Measurements from ENCODE around the gene SLC29A2. TPM values are rescaled to one million over a fixed set of nuclear protein-coding genes. Genes with fewer than 3 reads are reported as not detected.
A peak's percentile ranks its signal among the peaks of the same experiment; 100 is the strongest.

The SLC29A2 gene
- total RNA-seq, 1 donor from 2014 or later, result 4.2 TPM

- no peak overlapping the region for H3K27ac ChIP-seq (ENCODE audit: low read depth, low read length)
- no peaks in the 10 kb centered on the region for H3K9me3 ChIP-seq (ENCODE audit: control insufficient read depth in 3 of 3, low read length in 3 of 3)
- H3K36me3 ChIP-seq (ENCODE audit: control insufficient read depth in 3 of 3, insufficient read depth in 3 of 3, low read length in 3 of 3), result no peaks in the 10 kb centered on the region
- H3K4me3 ChIP-seq (ENCODE audit: low read length in 3 of 3), result no peak overlapping the region
- peak overlapping the region in 1 of 3 donors; percentile 21 for H3K9ac ChIP-seq (ENCODE audit: low read depth in 1 of 3, low read length in 3 of 3)
- H3K27me3 ChIP-seq (ENCODE audit: control insufficient read depth in 3 of 3, insufficient read depth in 3 of 3, low read length in 3 of 3), result no peaks in the 10 kb centered on the region
- peaks cover 29 to 32% (median 30%) of the 10 kb centered on the region in 3 donors for H3K4me1 ChIP-seq (ENCODE audit: control insufficient read depth in 3 of 3, insufficient read depth in 3 of 3, low read length in 3 of 3)
Observed at GRCh38 chr11:66349084-66349386, 22.5 kb downstream of the SLC29A2 start.

GRCh38 chr11:66347425-66348276, 23.9 kb downstream of the SLC29A2 start, which contains the start of gene B4GAT1:
TSS of gene B4GAT1 (minus strand) at chr11:66347629. CDS start at chr11:66347545, 84 bp downstream.
- H3K4me3 ChIP-seq (ENCODE audit: low read length in 3 of 3), result peak within 1 kb of the TSS; percentile 88 to 99 (median 95)
- no peaks in the 10 kb centered on the region for H3K27me3 ChIP-seq (ENCODE audit: control insufficient read depth in 3 of 3, insufficient read depth in 3 of 3, low read length in 3 of 3)
- no peaks in the 10 kb centered on the region for H3K9me3 ChIP-seq (ENCODE audit: control insufficient read depth in 3 of 3, low read length in 3 of 3)
- H3K36me3 ChIP-seq (ENCODE audit: control insufficient read depth in 3 of 3, insufficient read depth in 3 of 3, low read length in 3 of 3), result peaks cover 0 to 5% (median 0%) of the 10 kb centered on the region in 3 donors
- peak within 1 kb of the TSS; percentile 94 to 97 (median 95) for H3K9ac ChIP-seq (ENCODE audit: low read depth in 1 of 3, low read length in 3 of 3)
- H3K4me1 ChIP-seq (ENCODE audit: control insufficient read depth in 3 of 3, insufficient read depth in 3 of 3, low read length in 3 of 3), result peaks cover 38 to 44% (median 38%) of the 10 kb centered on the region in 3 donors
- H3K27ac ChIP-seq (ENCODE audit: low read depth, low read length), result peak within 1 kb of the TSS; percentile 77

- H3K27ac ChIP-seq (ENCODE audit: low read depth, low read length), result peak overlapping the region; percentile 77
- H3K36me3 ChIP-seq (ENCODE audit: control insufficient read depth in 3 of 3, insufficient read depth in 3 of 3, low read length in 3 of 3), result peaks cover 4 to 9% (median 7%) of the 10 kb centered on the region in 3 donors
- peaks cover 38 to 44% (median 38%) of the 10 kb centered on the region in 3 donors for H3K4me1 ChIP-seq (ENCODE audit: control insufficient read depth in 3 of 3, insufficient read depth in 3 of 3, low read length in 3 of 3)
- peak overlapping the region; percentile 95 to 99 (median 99) for H3K4me3 ChIP-seq (ENCODE audit: low read length in 3 of 3)
- H3K27me3 ChIP-seq (ENCODE audit: control insufficient read depth in 3 of 3, insufficient read depth in 3 of 3, low read length in 3 of 3), result no peaks in the 10 kb centered on the region
- no peaks in the 10 kb centered on the region for H3K9me3 ChIP-seq (ENCODE audit: control insufficient read depth in 3 of 3, low read length in 3 of 3)
- H3K9ac ChIP-seq (ENCODE audit: low read depth in 1 of 3, low read length in 3 of 3), result peak overlapping the region; percentile 94 to 97 (median 95)
Observed at GRCh38 chr11:66346476-66347424, 24.8 kb downstream of the SLC29A2 start.

- peak overlapping the region; percentile 55 for H3K27ac ChIP-seq (ENCODE audit: low read depth, low read length)
- H3K9me3 ChIP-seq (ENCODE audit: control insufficient read depth in 3 of 3, low read length in 3 of 3), result no peaks in the 10 kb centered on the region
- no peaks in the 10 kb centered on the region for H3K27me3 ChIP-seq (ENCODE audit: control insufficient read depth in 3 of 3, insufficient read depth in 3 of 3, low read length in 3 of 3)
- H3K36me3 ChIP-seq (ENCODE audit: control insufficient read depth in 3 of 3, insufficient read depth in 3 of 3, low read length in 3 of 3), result peaks cover 19 to 24% (median 22%) of the 10 kb centered on the region in 3 donors
- H3K4me1 ChIP-seq (ENCODE audit: control insufficient read depth in 3 of 3, insufficient read depth in 3 of 3, low read length in 3 of 3), result peaks cover 38 to 44% (median 38%) of the 10 kb centered on the region in 3 donors
- H3K9ac ChIP-seq (ENCODE audit: low read depth in 1 of 3, low read length in 3 of 3), result peak overlapping the region; percentile 78 to 94 (median 94)
- peak overlapping the region; percentile 95 to 99 (median 99) for H3K4me3 ChIP-seq (ENCODE audit: low read length in 3 of 3)
Observed at GRCh38 chr11:66345316-66345649, 26.3 kb downstream of the SLC29A2 start.

- Histone ChIP-seq H3K4me1 (ENCODE audit: control insufficient read depth in 3 of 3, insufficient read depth in 3 of 3, low read length in 3 of 3) (peaks cover 38 to 44% (median 38%) of the 10 kb centered on the region in 3 donors), H3K27ac (ENCODE audit: low read depth, low read length) (peak within 1 kb of the TSS; percentile 55), H3K9me3 (ENCODE audit: control insufficient read depth in 3 of 3, low read length in 3 of 3) (no peaks in the 10 kb centered on the region)
Observed at GRCh38 chr11:66344550-66345315, 26.8 kb downstream of the SLC29A2 start, which contains the start of gene BRMS1. TSS of gene BRMS1 (minus strand) at chr11:66345104. CDS start at chr11:66342234, 2,870 bp downstream.

GRCh38 chr11:66343176-66343575, 28.4 kb downstream of the SLC29A2 start:
- Histone ChIP-seq H3K9ac (ENCODE audit: low read depth in 1 of 3, low read length in 3 of 3) (no peak overlapping the region), H3K36me3 (ENCODE audit: control insufficient read depth in 3 of 3, insufficient read depth in 3 of 3, low read length in 3 of 3) (peaks cover 34 to 42% (median 40%) of the 10 kb centered on the region in 3 donors), H3K27ac (ENCODE audit: low read depth, low read length) (no peak overlapping the region), H3K27me3 (ENCODE audit: control insufficient read depth in 3 of 3, insufficient read depth in 3 of 3, low read length in 3 of 3) (no peaks in the 10 kb centered on the region), H3K4me3 (ENCODE audit: low read length in 3 of 3) (no peak overlapping the region), H3K9me3 (ENCODE audit: control insufficient read depth in 3 of 3, low read length in 3 of 3) (no peaks in the 10 kb centered on the region), H3K4me1 (ENCODE audit: control insufficient read depth in 3 of 3, insufficient read depth in 3 of 3, low read length in 3 of 3) (peaks cover 36 to 44% (median 38%) of the 10 kb centered on the region in 3 donors)

More at GRCh38 chr11:66344550-66345315, 26.8 kb downstream of the SLC29A2 start, which contains the start of gene BRMS1:
- Histone ChIP-seq H3K36me3 (ENCODE audit: control insufficient read depth in 3 of 3, insufficient read depth in 3 of 3, low read length in 3 of 3) (peaks cover 24 to 30% (median 28%) of the 10 kb centered on the region in 3 donors), H3K9ac (ENCODE audit: low read depth in 1 of 3, low read length in 3 of 3) (peak within 1 kb of the TSS; percentile 94 to 97 (median 96)), H3K27me3 (ENCODE audit: control insufficient read depth in 3 of 3, insufficient read depth in 3 of 3, low read length in 3 of 3) (no peaks in the 10 kb centered on the region), H3K4me3 (ENCODE audit: low read length in 3 of 3) (peak within 1 kb of the TSS; percentile 95 to 99 (median 99))

GRCh38 chr11:66341502-66342126, 29.9 kb downstream of the SLC29A2 start:
- H3K9me3 ChIP-seq (ENCODE audit: control insufficient read depth in 3 of 3, low read length in 3 of 3), result no peaks in the 10 kb centered on the region
- H3K4me1 ChIP-seq (ENCODE audit: control insufficient read depth in 3 of 3, insufficient read depth in 3 of 3, low read length in 3 of 3), result peaks cover 40 to 50% (median 42%) of the 10 kb centered on the region in 3 donors
- H3K9ac ChIP-seq (ENCODE audit: low read depth in 1 of 3, low read length in 3 of 3), result no peak overlapping the region
- H3K27me3 ChIP-seq (ENCODE audit: control insufficient read depth in 3 of 3, insufficient read depth in 3 of 3, low read length in 3 of 3), result no peaks in the 10 kb centered on the region
- peaks cover 43 to 47% (median 44%) of the 10 kb centered on the region in 3 donors for H3K36me3 ChIP-seq (ENCODE audit: control insufficient read depth in 3 of 3, insufficient read depth in 3 of 3, low read length in 3 of 3)
- no peak overlapping the region for H3K4me3 ChIP-seq (ENCODE audit: low read length in 3 of 3)
- no peak overlapping the region for H3K27ac ChIP-seq (ENCODE audit: low read depth, low read length)

GRCh38 chr11:66340596-66341501, 30.7 kb downstream of the SLC29A2 start:
- Histone ChIP-seq H3K36me3 (ENCODE audit: control insufficient read depth in 3 of 3, insufficient read depth in 3 of 3, low read length in 3 of 3) (peaks cover 43 to 47% (median 44%) of the 10 kb centered on the region in 3 donors), H3K9ac (ENCODE audit: low read depth in 1 of 3, low read length in 3 of 3) (no peak overlapping the region), H3K9me3 (ENCODE audit: control insufficient read depth in 3 of 3, low read length in 3 of 3) (no peaks in the 10 kb centered on the region), H3K4me3 (ENCODE audit: low read length in 3 of 3) (no peak overlapping the region), H3K4me1 (ENCODE audit: control insufficient read depth in 3 of 3, insufficient read depth in 3 of 3, low read length in 3 of 3) (peaks cover 40 to 50% (median 42%) of the 10 kb centered on the region in 3 donors), H3K27ac (ENCODE audit: low read depth, low read length) (no peak overlapping the region), H3K27me3 (ENCODE audit: control insufficient read depth in 3 of 3, insufficient read depth in 3 of 3, low read length in 3 of 3) (no peaks in the 10 kb centered on the region)
